ENCODE results near the gene IQSEC1. TPM values are rescaled to one million over a fixed set of nuclear protein-coding genes. Genes with fewer than 3 reads are reported as not detected.

IQSEC1 gene
- total and polyA plus RNA-seq, 2 donors (not counting 3 experiments of a cell fraction or from before 2014, with no cell fraction given) = 5.2 to 18.0 TPM

GRCh38 chr3:13092621-13093617 lies 19.7 kb upstream of the IQSEC1 start:
- DNase-seq (ENCODE audit: low read depth, low spot score) (no peak), FAIRE-seq (no peak)
- no peak overlapping the region for H3K4me2 ChIP-seq (ENCODE audit: insufficient read depth, low read length)
- ChIA-PET CTCF (interaction anchor here (0.6 to 7.4 kb wide), 13 partner anchors 8 to 557 kb away, joined by 3 to 214 read pairs (median 19); partner anchors contain the start of gene IQSEC1), POLR2A (no interaction called here)
- no peaks in the 10 kb centered on the region for H3K9me3 ChIP-seq (replicated peaks; ENCODE audit: control insufficient read depth, insufficient read depth, low read length)
- no peak overlapping the region for H3K27ac ChIP-seq (ENCODE audit: insufficient read depth, low read depth, low read length)
- TF ChIP-seq GATA2 (IDR thresholded peaks at IDR 0.05; ENCODE audit: insufficient read depth, insufficient read length, low read depth, low read length) (no peak), JUN (IDR thresholded peaks at IDR 0.05; ENCODE audit: borderline replicate concordance, insufficient read depth, insufficient read length, low read depth) (no peak), FOS (IDR thresholded peaks at IDR 0.05; ENCODE audit: borderline replicate concordance, insufficient read depth, low read length) (no peak), MYC (IDR thresholded peaks at IDR 0.05; ENCODE audit: low read depth, low read length) (no peak)
- no peak overlapping the region for H2AFZ ChIP-seq (ENCODE audit: low read depth, low read length)
- intact Hi-C loops (cut with micrococcal nuclease) (loop anchor here (1.0 kb wide), 3 partner anchors 359 to 555 kb away; no protein-coding TSS in a partner anchor), dilution Hi-C loops (cut with MboI; ENCODE audit: extremely low pct_ligation_motif_present, low sequenced_read_pairs) (loop anchor here (25.0 kb wide), 1 partner anchor 369 kb away; no protein-coding TSS in a partner anchor)
- no peaks in the 10 kb centered on the region for H4K20me1 ChIP-seq (replicated peaks; ENCODE audit: control insufficient read depth, extremely low read depth, insufficient read depth, low read length)
- H3K79me2 ChIP-seq (ENCODE audit: control insufficient read depth, insufficient read depth, low read length) = no peaks in the 10 kb centered on the region
- no peak overlapping the region for H3K9ac ChIP-seq (replicated peaks; ENCODE audit: extremely low read depth, insufficient read depth, low read length)
- H3K27me3 ChIP-seq (ENCODE audit: control insufficient read depth in 2 of 2, insufficient read depth in 2 of 2, low read length in 2 of 2) = peaks cover 3 to 6% of the 10 kb centered on the region in 2 experiments
- H3K4me3 ChIP-seq (replicated peaks in 1 of 3; ENCODE audit: insufficient read depth in 1 of 3, low read depth in 1 of 3, low read length in 3 of 3) = no peak overlapping the region
- H3K4me1 ChIP-seq (ENCODE audit: control insufficient read depth, extremely low read depth, insufficient read depth, low read length) = no peaks in the 10 kb centered on the region
- no peaks in the 10 kb centered on the region for H3K36me3 ChIP-seq (ENCODE audit: control insufficient read depth in 2 of 2, extremely low read depth in 1 of 2, insufficient read depth in 2 of 2, low read length in 2 of 2)
- H3K9me1 ChIP-seq (replicated peaks; ENCODE audit: control insufficient read depth, extremely low read depth, insufficient read depth, low read length) = no peaks in the 10 kb centered on the region
- BruUV-seq (replicated peaks) = no TSS peak
